Effector memory CD4-positive, alpha-beta T cell (primary cell): ENCODE results near the gene NRDC.

ENCODE experiments used
- DNase-seq, 3 donors: peaks; one replicate each; pipeline ENCODE4 v3.0.0-alpha.2; 2020
- H3K27ac ChIP-seq: 2 replicates; pipeline ENCODE4 v1.7.0; 2013; ENCODE audit warnings: mild to moderate bottlenecking, low read length, moderate library complexity; ENCODE audit not compliant: insufficient read depth, poor library complexity, severe bottlenecking
- H3K27me3 ChIP-seq: replicated peaks from 2 replicates; pipeline ENCODE4 v1.7.0; 2013; ENCODE audit warnings: mild to moderate bottlenecking, low read length; ENCODE audit not compliant: insufficient read depth, control insufficient read depth, poor library complexity, severe bottlenecking
- H3K36me3 ChIP-seq: 2 replicates; pipeline ENCODE4 v1.7.0; 2013; ENCODE audit warnings: mild to moderate bottlenecking, low read length, moderate library complexity; ENCODE audit not compliant: control insufficient read depth, insufficient read depth
- H3K4me1 ChIP-seq: 2 replicates; pipeline ENCODE4 v1.7.0; 2013; ENCODE audit warnings: low read length, mild to moderate bottlenecking; ENCODE audit not compliant: control insufficient read depth, insufficient read depth, poor library complexity, severe bottlenecking
- H3K4me3 ChIP-seq: 2 replicates; pipeline ENCODE4 v1.7.0; 2013; ENCODE audit warnings: low read length, low read depth, mild to moderate bottlenecking; ENCODE audit not compliant: insufficient read depth, poor library complexity, severe bottlenecking
- H3K9me3 ChIP-seq: 2 replicates; pipeline ENCODE4 v1.7.0; 2013; ENCODE audit warnings: mild to moderate bottlenecking, low read length, moderate library complexity; ENCODE audit not compliant: control insufficient read depth

Gene NRDC

DNA sequence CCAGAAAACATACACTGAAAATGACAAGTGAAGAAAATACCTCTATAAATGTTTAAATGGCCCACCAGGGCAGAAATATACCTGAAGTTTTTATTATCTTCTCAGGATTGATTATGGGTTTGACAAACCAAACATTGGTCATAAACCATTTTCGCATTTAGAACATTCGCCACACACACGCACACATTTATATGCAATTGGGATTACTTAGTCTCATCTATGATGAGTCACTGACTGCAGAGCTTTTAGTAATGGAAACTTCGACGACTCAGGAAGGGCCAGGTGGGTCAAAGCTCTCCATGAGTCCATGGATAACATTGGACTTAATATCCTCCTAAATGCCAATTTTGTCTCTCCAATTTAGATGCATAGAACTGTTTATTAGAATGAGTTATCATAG, 16.9 kb downstream of the NRDC start:
- Histone ChIP-seq H3K4me1 (no peaks in the 10 kb centered on the region), H3K27ac (no peak overlapping the region), H3K36me3 (no peaks in the 10 kb centered on the region), H3K27me3 (no peaks in the 10 kb centered on the region), H3K4me3 (no peak overlapping the region), H3K9me3 (no peaks in the 10 kb centered on the region)
- DNase-seq = no peak

DNA sequence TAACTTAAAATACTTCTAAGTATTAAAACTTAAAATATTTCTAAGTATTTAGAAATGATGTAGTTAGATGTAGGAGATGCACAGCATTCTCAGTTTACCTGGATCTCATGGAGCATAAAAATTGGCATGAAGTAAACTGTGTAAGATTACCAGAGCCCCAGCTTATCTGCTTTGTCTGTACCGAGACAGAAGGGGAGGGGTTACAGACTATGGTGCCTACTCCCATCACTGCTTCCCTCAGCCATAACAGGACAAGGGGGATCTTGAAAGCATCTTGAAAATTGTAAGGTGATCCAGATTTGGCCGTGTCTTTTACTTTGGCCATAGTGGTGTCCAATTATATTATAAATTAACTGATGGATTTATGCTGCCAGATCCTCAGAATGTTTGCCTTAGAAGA, 18.8 kb downstream of the NRDC start:
- Histone ChIP-seq H3K4me3 (no peak overlapping the region), H3K27me3 (no peaks in the 10 kb centered on the region), H3K36me3 (no peaks in the 10 kb centered on the region), H3K9me3 (no peaks in the 10 kb centered on the region), H3K4me1 (no peaks in the 10 kb centered on the region), H3K27ac (no peak overlapping the region)
- DNase-seq = no peak

DNA sequence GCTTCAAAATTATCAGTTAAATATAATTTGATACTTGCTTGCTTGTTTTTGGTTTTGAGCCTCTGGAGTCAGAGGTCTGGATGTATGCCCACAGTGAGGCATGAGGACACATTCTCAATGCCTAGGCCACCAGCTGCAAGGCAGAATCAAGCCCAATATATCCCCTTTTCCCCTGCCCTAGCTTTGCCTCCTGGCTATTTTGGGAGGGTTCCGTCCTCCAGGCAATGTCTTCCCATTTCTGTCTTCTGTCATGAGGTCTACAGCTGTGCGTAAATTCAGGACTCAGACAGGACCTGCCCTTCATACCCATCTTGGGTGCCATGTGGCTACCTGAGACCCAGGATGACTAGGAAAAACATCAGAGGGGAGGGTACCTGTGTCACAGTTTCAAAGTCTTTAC, 19.2 kb downstream of the NRDC start:
- Histone ChIP-seq H3K9me3 (no peaks in the 10 kb centered on the region), H3K27me3 (no peaks in the 10 kb centered on the region), H3K4me3 (no peak overlapping the region), H3K36me3 (no peaks in the 10 kb centered on the region), H3K4me1 (no peaks in the 10 kb centered on the region), H3K27ac (no peak overlapping the region)
- DNase-seq = no peak

DNA sequence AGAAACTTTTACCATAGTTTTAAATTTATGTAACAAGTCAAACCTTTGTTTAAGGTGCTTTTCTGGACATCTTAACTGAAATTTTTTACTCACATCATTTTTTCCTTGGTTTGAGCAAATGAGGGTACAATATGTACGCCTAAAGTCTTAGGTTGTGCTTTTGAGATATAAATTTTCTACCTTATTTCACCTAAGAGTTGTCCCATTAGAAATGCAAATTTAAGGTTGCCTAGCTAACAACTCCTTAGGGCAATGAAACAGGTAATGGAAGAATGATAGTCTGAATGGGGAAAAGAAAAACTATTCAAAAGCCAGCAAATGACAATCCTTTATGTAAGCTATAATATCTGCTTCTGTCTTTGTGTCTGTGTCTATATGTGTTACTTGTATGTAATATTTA, 19.6 kb downstream of the NRDC start:
- Histone ChIP-seq H3K27ac (no peak overlapping the region), H3K9me3 (no peaks in the 10 kb centered on the region), H3K27me3 (no peaks in the 10 kb centered on the region), H3K4me3 (no peak overlapping the region), H3K4me1 (no peaks in the 10 kb centered on the region), H3K36me3 (no peaks in the 10 kb centered on the region)
- no peak for DNase-seq

DNA sequence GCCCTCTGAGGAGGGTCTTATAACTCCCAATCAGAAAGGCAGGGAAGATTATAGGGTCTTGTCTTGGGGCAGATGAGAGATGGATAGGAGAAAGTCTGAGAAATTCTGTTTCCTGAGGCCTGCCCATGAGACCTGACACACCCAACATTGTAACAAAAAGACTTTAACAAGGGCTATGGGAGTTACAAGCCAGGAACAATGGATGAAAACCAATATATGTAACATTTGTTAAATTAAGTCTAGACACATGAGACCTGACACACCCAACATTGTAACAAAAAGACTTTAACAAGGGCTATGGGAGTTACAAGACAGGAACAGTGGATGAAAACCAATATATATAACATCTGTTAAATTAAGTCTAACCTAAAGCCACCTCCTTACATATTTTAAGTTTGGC, 21.8 kb downstream of the NRDC start:
- Histone ChIP-seq H3K4me3 (no peak overlapping the region), H3K27ac (no peak overlapping the region), H3K9me3 (no peaks in the 10 kb centered on the region), H3K27me3 (no peaks in the 10 kb centered on the region), H3K4me1 (no peaks in the 10 kb centered on the region), H3K36me3 (no peaks in the 10 kb centered on the region)
- no peak for DNase-seq

DNA sequence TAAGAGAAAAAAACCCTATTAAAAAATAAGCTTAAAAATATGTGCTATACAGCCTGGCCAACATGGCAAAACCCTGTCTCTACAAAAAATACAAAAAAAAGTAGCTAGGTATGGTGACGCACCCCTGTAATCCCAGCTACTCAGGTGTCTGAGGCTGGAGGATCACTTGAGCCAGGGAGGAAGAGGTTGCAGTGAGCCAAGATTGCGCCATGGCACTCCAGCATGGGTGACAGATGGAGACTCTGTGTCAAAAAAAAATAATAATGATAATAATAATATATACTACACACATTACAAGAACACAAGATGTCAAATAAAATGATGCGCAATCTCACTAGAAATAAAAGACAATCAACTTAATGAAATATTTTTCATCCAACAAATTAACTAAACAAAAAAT, 22.9 kb downstream of the NRDC start:
- no peaks in the 10 kb centered on the region for H3K36me3 ChIP-seq
- H3K9me3 ChIP-seq = no peaks in the 10 kb centered on the region
- H3K4me1 ChIP-seq = no peaks in the 10 kb centered on the region
- no peak overlapping the region for H3K4me3 ChIP-seq
- DNase-seq = no peak
- H3K27me3 ChIP-seq = no peaks in the 10 kb centered on the region
- H3K27ac ChIP-seq = no peak overlapping the region

DNA sequence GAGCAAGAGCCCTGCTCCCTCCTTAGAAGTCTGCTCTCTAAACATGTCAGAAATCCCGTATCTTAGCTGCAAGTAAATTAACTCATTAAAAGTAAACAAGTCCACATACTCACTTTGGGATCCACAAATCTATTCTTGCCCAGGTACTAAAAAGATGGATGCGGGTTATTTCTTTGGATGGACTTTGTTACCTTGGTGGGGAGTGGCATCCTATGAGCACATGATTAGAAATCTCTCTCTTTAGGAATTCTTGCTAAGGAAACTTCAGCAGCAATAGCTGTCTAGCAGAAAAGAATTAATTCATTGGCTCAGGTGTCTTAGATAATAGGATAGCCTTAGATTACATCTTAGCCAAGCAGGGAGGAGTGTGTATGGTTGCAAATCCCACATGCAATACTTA, 25.2 kb downstream of the NRDC start:
- Histone ChIP-seq H3K4me1 (no peaks in the 10 kb centered on the region), H3K36me3 (no peaks in the 10 kb centered on the region), H3K27me3 (no peaks in the 10 kb centered on the region), H3K27ac (no peak overlapping the region), H3K4me3 (no peak overlapping the region), H3K9me3 (no peaks in the 10 kb centered on the region)
- DNase-seq = no peak

DNA sequence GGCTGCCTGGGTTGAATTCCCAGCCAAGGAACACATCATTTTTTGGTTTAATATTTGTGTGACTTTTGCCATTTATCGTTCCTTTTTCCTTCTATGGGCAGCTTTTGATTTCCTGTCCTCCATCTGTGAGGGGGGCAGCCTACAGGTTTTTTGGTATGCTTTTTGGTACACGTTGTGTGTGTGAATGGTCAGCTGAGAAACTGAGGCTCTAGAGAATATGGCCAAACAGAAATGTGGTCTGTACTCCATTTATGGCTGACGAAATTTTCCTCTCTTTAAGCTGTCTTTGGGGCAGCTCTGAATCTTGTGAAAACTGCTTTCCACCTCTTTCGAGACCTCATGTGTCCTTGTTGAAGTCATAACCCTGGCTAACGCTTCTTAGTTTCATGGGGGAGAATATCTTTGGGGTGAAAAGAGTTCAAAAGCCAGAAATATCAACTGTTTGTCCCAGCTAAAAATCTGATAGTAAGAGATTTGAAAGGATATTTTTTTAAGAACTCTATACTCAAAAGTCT, 26.6 kb downstream of the NRDC start:
- Histone ChIP-seq H3K4me1 (no peaks in the 10 kb centered on the region), H3K36me3 (no peaks in the 10 kb centered on the region), H3K4me3 (no peak overlapping the region), H3K9me3 (no peaks in the 10 kb centered on the region), H3K27ac (no peak overlapping the region), H3K27me3 (no peaks in the 10 kb centered on the region)
- DNase-seq = no peak

DNA sequence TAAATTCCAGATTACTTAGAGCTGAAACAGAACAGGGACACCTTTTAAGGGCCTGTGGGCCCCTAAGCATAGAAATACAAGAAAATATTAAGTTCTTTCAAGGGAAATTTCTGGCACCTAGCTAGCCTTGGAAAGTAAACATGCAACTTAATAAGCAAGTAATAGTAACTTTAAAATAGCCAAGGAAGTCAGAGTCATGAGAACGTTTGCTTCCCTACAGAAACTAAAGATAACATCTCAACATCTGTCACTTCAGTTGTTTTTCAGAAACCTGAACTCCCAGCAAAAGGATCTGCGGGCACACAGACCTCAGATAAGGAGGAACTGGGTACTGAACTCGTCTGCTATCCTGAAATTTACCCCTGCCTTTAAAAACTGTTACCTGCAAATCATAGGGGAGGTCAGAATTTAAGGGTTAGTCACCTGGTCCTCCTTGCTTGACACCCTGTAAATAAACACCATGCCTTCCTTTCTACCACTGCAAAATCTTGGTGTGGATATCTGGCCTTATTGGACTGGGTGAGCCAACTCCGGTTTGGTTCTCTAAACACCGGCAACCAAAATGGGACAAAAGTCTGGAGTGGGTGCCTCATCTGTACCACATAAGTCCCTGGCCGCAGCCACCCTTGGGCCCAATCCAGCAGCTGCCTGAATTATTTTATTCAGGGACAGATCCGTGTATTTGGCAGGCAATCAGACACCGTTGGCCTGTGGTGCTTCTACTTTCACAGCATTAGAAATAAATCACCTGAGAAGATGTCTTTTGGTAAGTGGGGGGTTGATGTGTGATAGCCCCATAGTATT, 27.9 kb downstream of the NRDC start:
- Histone ChIP-seq H3K4me3 (no peak overlapping the region), H3K27me3 (no peaks in the 10 kb centered on the region), H3K36me3 (no peaks in the 10 kb centered on the region), H3K4me1 (no peaks in the 10 kb centered on the region), H3K9me3 (no peaks in the 10 kb centered on the region), H3K27ac (no peak overlapping the region)
- DNase-seq = no peak

DNA sequence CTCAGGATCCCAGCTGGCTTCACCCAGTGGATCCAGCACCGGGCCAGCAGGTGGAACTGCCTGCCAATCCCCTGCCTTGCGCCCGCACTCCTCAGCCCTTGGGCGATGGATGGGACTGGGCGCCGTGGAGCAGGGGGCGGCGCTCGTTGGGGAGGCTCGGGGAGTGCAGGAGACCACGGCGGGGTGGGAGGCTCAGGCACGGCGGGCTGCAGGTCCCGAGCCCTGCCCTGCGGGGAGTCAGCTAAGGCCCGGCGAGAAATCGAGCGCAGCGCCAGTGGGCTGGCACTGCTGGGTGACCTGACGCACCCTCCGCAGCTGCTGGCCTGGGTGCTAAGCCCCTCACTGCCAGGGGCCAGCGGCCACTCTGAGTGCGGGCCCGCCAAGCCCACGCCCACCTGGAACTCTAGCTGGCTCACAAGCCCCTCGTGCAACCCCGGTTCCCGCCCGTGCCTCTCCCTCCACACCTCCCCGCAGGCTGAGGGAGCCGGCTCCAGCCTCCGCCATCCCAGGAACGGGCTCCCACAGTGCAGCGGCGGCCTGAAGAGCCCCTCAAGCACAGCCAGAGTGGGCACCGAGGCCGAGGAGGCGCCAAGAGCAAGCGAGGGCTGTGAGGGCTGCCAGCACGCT, 31.1 kb downstream of the NRDC start:
- H3K4me3 ChIP-seq = no peak overlapping the region
- no peaks in the 10 kb centered on the region for H3K4me1 ChIP-seq
- H3K27ac ChIP-seq = no peak overlapping the region
- no peaks in the 10 kb centered on the region for H3K9me3 ChIP-seq
- H3K27me3 ChIP-seq = no peaks in the 10 kb centered on the region
- DNase-seq = no peak
- no peaks in the 10 kb centered on the region for H3K36me3 ChIP-seq
